Activated B cell treated with CpG ODN at 0.5 μM for 24 hours (primary cell): ENCODE results near the gene LAMP1. TPM values are rescaled to one million over a fixed set of nuclear protein-coding genes. Genes with fewer than 3 reads are reported as not detected.

ENCODE experiments used
- ATAC-seq: fragments of 200-7000 bp; cut with Tn5 transposase; one replicate; pipeline ENCODE4 v1.10.0; 2021; ENCODE audit warnings: low read depth, mild to moderate bottlenecking, moderate library complexity
- CTCF ChIA-PET: fragments of 350-600 bp; sonication (Branson Sonifier 250); formaldehyde crosslinking; loops from one replicate; lab custom pipeline; 2021; ENCODE audit warnings: antibody characterized with exemption; lab: Charles Lee
- POLR2A ChIA-PET: fragments of 350-600 bp; sonication (Branson Sonifier 250); formaldehyde crosslinking; loops from one replicate; lab custom pipeline; 2021; ENCODE audit warnings: antibody characterized with exemption; lab: Charles Lee
- DNase-seq: peaks from one replicate; pipeline ENCODE4 v3.0.0; 2022
- H3K27ac Mint-ChIP-seq: one replicate; pipeline ENCODE4 v1.8.0; 2020; ENCODE audit warnings: mixed read lengths
- H3K27me3 Mint-ChIP-seq: one replicate; pipeline ENCODE4 v1.8.0; 2021; ENCODE audit warnings: mixed read lengths
- H3K36me3 Mint-ChIP-seq: one replicate; pipeline ENCODE4 v1.8.0; 2021; ENCODE audit warnings: low read depth, mixed read lengths
- H3K4me1 Mint-ChIP-seq: one replicate; pipeline ENCODE4 v1.8.0; 2021; ENCODE audit warnings: mixed read lengths
- H3K4me3 Mint-ChIP-seq: one replicate; pipeline ENCODE4 v1.8.0; 2020; ENCODE audit warnings: mild to moderate bottlenecking, mixed read lengths
- H3K9me3 Mint-ChIP-seq: one replicate; pipeline ENCODE4 v1.8.0; 2020; ENCODE audit warnings: mixed read lengths
- CTCF ChIP-seq: fragments of 200-600 bp; IDR thresholded peaks from one replicate; pipeline ENCODE4 v1.8.0; 2022; ENCODE audit warnings: antibody characterized with exemption, mild to moderate bottlenecking
- intact Hi-C: fragments of 100-400 bp; cut with micrococcal nuclease; formaldehyde crosslinking; loops from one replicate; pipeline ENCODE4 v1.15.1; 2024
- total RNA-seq: library from RNA; stranded (reverse); gene quantifications from 2 replicates; pipeline ENCODE4 v1.2.3, GENCODE V29; 2022

Gene LAMP1
- total RNA-seq, 1 donor from 2014 or later: 86.2 TPM

DNA sequence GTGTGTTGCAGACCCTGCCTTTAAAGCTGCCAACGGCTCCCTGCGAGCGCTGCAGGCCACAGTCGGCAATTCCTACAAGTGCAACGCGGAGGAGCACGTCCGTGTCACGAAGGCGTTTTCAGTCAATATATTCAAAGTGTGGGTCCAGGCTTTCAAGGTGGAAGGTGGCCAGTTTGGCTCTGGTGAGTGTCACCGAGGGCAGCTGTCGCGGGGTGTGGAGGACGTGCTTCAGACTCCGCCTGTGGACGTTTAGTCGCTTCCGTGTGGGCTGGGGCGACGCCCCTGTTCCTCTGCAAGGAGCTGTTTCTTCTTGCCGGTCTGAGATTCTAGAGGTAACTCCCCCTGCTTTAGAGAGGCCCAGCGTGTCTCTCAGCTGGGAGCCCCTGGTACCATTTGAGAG is 24.5 kb downstream of the LAMP1 start:
- no peaks in the 10 kb centered on the region for H3K4me1 Mint-ChIP-seq
- TF ChIP-seq CTCF: no peak
- POLR2A ChIA-PET: no interaction called here
- no peaks in the 10 kb centered on the region for H3K27me3 Mint-ChIP-seq
- peaks cover 79% of the 10 kb centered on the region for H3K36me3 Mint-ChIP-seq
- CTCF ChIA-PET: no interaction called here
- DNase-seq: no peak
- no peaks in the 10 kb centered on the region for H3K9me3 Mint-ChIP-seq
- H3K27ac Mint-ChIP-seq: no peak overlapping the region
- intact Hi-C loops: no loop called here
- no peak for ATAC-seq
- H3K4me3 Mint-ChIP-seq: no peak overlapping the region

- CTCF ChIA-PET: no interaction called here
- H3K4me1 Mint-ChIP-seq: no peaks in the 10 kb centered on the region
- no peak overlapping the region for H3K27ac Mint-ChIP-seq
- intact Hi-C loops: no loop called here
- H3K36me3 Mint-ChIP-seq: peaks cover 74% of the 10 kb centered on the region
- DNase-seq (no peak), ATAC-seq (no peak)
- no peaks in the 10 kb centered on the region for H3K27me3 Mint-ChIP-seq
- no peak overlapping the region for H3K4me3 Mint-ChIP-seq
- H3K9me3 Mint-ChIP-seq: no peaks in the 10 kb centered on the region
- POLR2A ChIA-PET: no interaction called here
- no peak for TF ChIP-seq CTCF
Measured at GRCh38 chr13:113322043-113322461, 25.0 kb downstream of the LAMP1 start.

DNA sequence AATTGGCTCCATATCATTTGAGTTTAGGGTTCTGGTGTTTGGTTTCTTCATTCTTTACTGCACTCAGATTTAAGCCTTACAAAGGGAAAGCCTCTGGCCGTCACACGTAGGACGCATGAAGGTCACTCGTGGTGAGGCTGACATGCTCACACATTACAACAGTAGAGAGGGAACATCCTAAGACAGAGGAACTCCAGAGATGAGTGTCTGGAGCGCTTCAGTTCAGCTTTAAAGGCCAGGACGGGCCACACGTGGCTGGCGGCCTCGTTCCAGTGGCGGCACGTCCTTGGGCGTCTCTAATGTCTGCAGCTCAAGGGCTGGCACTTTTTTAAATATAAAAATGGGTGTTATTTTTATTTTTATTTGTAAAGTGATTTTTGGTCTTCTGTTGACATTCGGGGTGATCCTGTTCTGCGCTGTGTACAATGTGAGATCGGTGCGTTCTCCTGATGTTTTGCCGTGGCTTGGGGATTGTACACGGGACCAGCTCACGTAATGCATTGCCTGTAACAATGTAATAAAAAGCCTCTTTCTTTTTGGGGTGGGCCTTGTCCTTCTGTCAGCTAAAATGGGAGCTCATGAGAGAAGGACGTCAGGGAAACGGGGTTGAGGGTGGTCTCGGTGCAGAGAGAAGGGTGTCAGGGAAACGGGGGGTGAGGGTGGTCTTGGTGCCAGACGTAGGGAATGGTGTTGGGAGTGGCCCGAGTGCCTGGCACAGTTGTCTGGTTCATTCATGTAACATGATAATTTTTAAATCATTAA is 26.0 kb downstream of the LAMP1 start:
- Mint-ChIP-seq H3K9me3 (no peaks in the 10 kb centered on the region), H3K36me3 (peaks cover 66% of the 10 kb centered on the region), H3K27me3 (no peaks in the 10 kb centered on the region), H3K4me1 (no peaks in the 10 kb centered on the region), H3K27ac (no peak overlapping the region), H3K4me3 (no peak overlapping the region)
- CTCF ChIA-PET: no interaction called here
- DNase-seq (no peak), ATAC-seq (no peak)
- POLR2A ChIA-PET: no interaction called here
- intact Hi-C loops: no loop called here
- no peak for TF ChIP-seq CTCF

DNA sequence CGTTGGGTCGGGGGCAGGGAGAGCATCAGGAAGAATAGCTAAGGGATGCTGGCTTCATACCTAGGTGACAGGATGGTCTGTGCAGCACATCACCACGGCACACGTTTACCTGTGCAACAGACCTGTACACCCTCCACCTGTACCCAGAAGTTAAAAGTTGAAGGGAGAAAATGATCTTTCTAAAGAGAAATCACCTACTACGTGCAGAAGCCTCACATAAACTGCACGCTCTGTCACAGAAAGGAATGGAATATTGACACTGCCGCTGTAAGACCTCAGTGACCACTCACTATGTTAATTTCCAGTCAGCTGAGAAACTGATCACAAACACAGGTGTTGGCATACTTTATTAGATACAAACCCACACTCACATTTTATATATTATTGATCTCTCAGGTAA is 26.8 kb downstream of the LAMP1 start:
- ATAC-seq: no peak
- Mint-ChIP-seq H3K4me1 (no peaks in the 10 kb centered on the region), H3K9me3 (no peaks in the 10 kb centered on the region), H3K27me3 (no peaks in the 10 kb centered on the region), H3K36me3 (peaks cover 58% of the 10 kb centered on the region), H3K27ac (no peak overlapping the region), H3K4me3 (no peak overlapping the region)
- intact Hi-C loops: no loop called here
- CTCF ChIA-PET: no interaction called here
- DNase-seq: no peak
- TF ChIP-seq CTCF: no peak
- POLR2A ChIA-PET: no interaction called here

GRCh38 chr13:113324398-113324797 is 27.4 kb downstream of the LAMP1 start:
- no peak for TF ChIP-seq CTCF
- POLR2A ChIA-PET: no interaction called here
- H3K9me3 Mint-ChIP-seq: no peaks in the 10 kb centered on the region
- no peaks in the 10 kb centered on the region for H3K4me1 Mint-ChIP-seq
- no peak overlapping the region for H3K4me3 Mint-ChIP-seq
- no peaks in the 10 kb centered on the region for H3K27me3 Mint-ChIP-seq
- intact Hi-C loops: no loop called here
- H3K27ac Mint-ChIP-seq: no peak overlapping the region
- peaks cover 55% of the 10 kb centered on the region for H3K36me3 Mint-ChIP-seq
- CTCF ChIA-PET: no interaction called here
- ATAC-seq: no peak
- no peak for DNase-seq
